CD14-positive monocyte (primary cell): ENCODE measurements around the gene ELOB. TPM values are rescaled to one million over a fixed set of nuclear protein-coding genes. Genes with fewer than 3 reads are reported as not detected.

Source experiments
- DNase-seq, 3 donors: peaks; one replicate each; pipeline ENCODE4 v3.0.0-alpha.2; 2011 to 2022
- H2AFZ ChIP-seq: 2 replicates; pipeline ENCODE4 v1.6.0; 2012; ENCODE audit warnings: mild to moderate bottlenecking, low read depth, low read length, inconsistent platforms; ENCODE audit not compliant: insufficient read depth, poor library complexity, severe bottlenecking
- H3K27ac ChIP-seq, 2 donors: 1 replicate in 1 of 2; 2 replicates in 1 of 2; pipeline ENCODE4 v1.5.1; 2012 to 2013; ENCODE audit warnings: low read length in 2 of 2, control low read depth in 1 of 2, inconsistent platforms in 1 of 2, low read depth in 1 of 2, mild to moderate bottlenecking in 1 of 2
- H3K27me3 ChIP-seq, 2 donors: one replicate each; pipeline versions ENCODE4 v1.6.0 to v1.6.1; 2011 to 2013; ENCODE audit warnings: low read length in 2 of 2; ENCODE audit not compliant: control insufficient read depth in 2 of 2, insufficient read depth in 2 of 2
- H3K36me3 ChIP-seq, 2 donors: replicated peaks in 1 of 2; 1 replicate in 1 of 2; 2 replicates in 1 of 2; pipeline versions ENCODE4 v1.5.1 to v1.6.1; 2012 to 2013; ENCODE audit warnings: low read length in 2 of 2, control low read depth in 1 of 2, inconsistent platforms in 1 of 2, mild to moderate bottlenecking in 1 of 2; ENCODE audit not compliant: insufficient read depth in 2 of 2, control insufficient read depth in 1 of 2
- H3K4me1 ChIP-seq, 2 donors: 1 replicate in 1 of 2; 2 replicates in 1 of 2; pipeline versions ENCODE4 v1.5.1 to v1.6.1; 2012 to 2013; ENCODE audit warnings: low read length in 2 of 2, control low read depth in 1 of 2, inconsistent platforms in 1 of 2, mild to moderate bottlenecking in 1 of 2, moderate library complexity in 1 of 2; ENCODE audit not compliant: insufficient read depth in 2 of 2, control insufficient read depth in 1 of 2
- H3K4me2 ChIP-seq: replicated peaks from 2 replicates; pipeline ENCODE3; 2012; ENCODE audit warnings: low read length, moderate library complexity, mild to moderate bottlenecking; ENCODE audit not compliant: poor library complexity, severe bottlenecking; ENCODE audit errors: extremely low read depth
- H3K4me3 ChIP-seq, 3 experiments: fragments of 200-600 bp in 1 of 3; sonication (generic) in 1 of 3; replicated peaks in 1 of 3; 1 replicate in 2 of 3; 2 replicates in 1 of 3; pipeline ENCODE4 v1.5.1; 2011 to 2013; ENCODE audit warnings: low read length in 3 of 3, mild to moderate bottlenecking in 3 of 3, control low read depth in 2 of 3, low read depth in 2 of 3, inconsistent platforms in 1 of 3, moderate library complexity in 1 of 3
- H3K79me2 ChIP-seq: 2 replicates; pipeline ENCODE4 v1.6.0; 2012; ENCODE audit warnings: mild to moderate bottlenecking, control low read depth, inconsistent platforms, low read length, moderate library complexity; ENCODE audit not compliant: insufficient read depth
- H3K9ac ChIP-seq: 2 replicates; pipeline ENCODE4 v1.6.0; 2017; ENCODE audit warnings: low read length, mild to moderate bottlenecking; ENCODE audit not compliant: insufficient read depth, poor library complexity, severe bottlenecking
- H3K9me3 ChIP-seq, 2 donors: replicated peaks in 1 of 2; 1 replicate in 1 of 2; 2 replicates in 1 of 2; pipeline versions ENCODE4 v1.5.1 to v1.6.1; 2012 to 2013; ENCODE audit warnings: low read length in 2 of 2, control low read depth in 1 of 2; ENCODE audit not compliant: control insufficient read depth in 1 of 2, insufficient read depth in 1 of 2
- H4K20me1 ChIP-seq: 2 replicates; pipeline ENCODE4 v1.6.0; 2012; ENCODE audit warnings: mild to moderate bottlenecking, low read length, control low read depth, moderate library complexity; ENCODE audit not compliant: insufficient read depth
- H3K27ac Mint-ChIP-seq, 7 donors: one replicate each; pipeline ENCODE4 v1.8.0; 2020; ENCODE audit warnings: mild to moderate bottlenecking in 7 of 7, mixed read lengths in 7 of 7, moderate library complexity in 6 of 7, inconsistent platforms in 2 of 7
- H3K27me3 Mint-ChIP-seq, 3 donors: one replicate each; pipeline ENCODE4 v1.8.0; 2021 to 2022; ENCODE audit warnings: low read depth in 3 of 3, mild to moderate bottlenecking in 3 of 3, mixed read lengths in 3 of 3, moderate library complexity in 3 of 3, inconsistent platforms in 1 of 3
- H3K36me3 Mint-ChIP-seq, 2 donors: one replicate each; pipeline ENCODE4 v1.8.0; 2020; ENCODE audit warnings: mixed read lengths in 2 of 2, inconsistent platforms in 1 of 2, mild to moderate bottlenecking in 1 of 2
- H3K4me1 Mint-ChIP-seq: one replicate; pipeline ENCODE4 v1.8.0; 2020; ENCODE audit warnings: mild to moderate bottlenecking, mixed read lengths
- H3K4me3 Mint-ChIP-seq, 2 donors: one replicate each; pipeline ENCODE4 v1.8.0; 2020; ENCODE audit warnings: mild to moderate bottlenecking in 2 of 2, mixed read lengths in 2 of 2, moderate library complexity in 1 of 2
- H3K9me3 Mint-ChIP-seq, 7 donors: one replicate each; pipeline ENCODE4 v1.8.0; 2020 to 2022; ENCODE audit warnings: mixed read lengths in 7 of 7, mild to moderate bottlenecking in 6 of 7, moderate library complexity in 6 of 7, inconsistent platforms in 2 of 7
- WGBS: methylation state at CpG from one replicate; pipeline ENCODE4 v1.1.5; 2013; ENCODE audit warnings: missing lambda C conversion rate; ENCODE audit not compliant: insufficient coverage; 5-methylcytosine and 5-hydroxymethylcytosine counted together
- intact Hi-C, 2 donors: fragments of 100-400 bp; cut with micrococcal nuclease; formaldehyde crosslinking; loops; one replicate each; pipeline versions ENCODE4 v1.15.0 to v1.15.1; 2023
- polyA plus RNA-seq, 3 donors: library from polyadenylated mRNA; depleted of rRNA in 1 of 3; unstranded in 2 of 3; stranded (reverse) in 1 of 3; fragments of 300-500 nt in 2 of 3; fragments of >200 nt in 1 of 3; fragmentation: Illumina TruSeq in 2 of 3; gene quantifications; 1 replicate in 2 of 3; 2 replicates in 1 of 3; pipeline ENCODE4 v1.2.3, GENCODE V29; 2012 to 2021
- TF ChIP-seq, protein P1 (sequence below): fragments of 200-600 bp; IDR thresholded peaks from one replicate; pipeline ENCODE4 v1.8.0; 2022; ENCODE audit warnings: antibody characterized with exemption, mild to moderate bottlenecking

The ELOB gene
- polyA plus RNA-seq, 3 donors, result 150 to 405 (median 363) TPM

DNA sequence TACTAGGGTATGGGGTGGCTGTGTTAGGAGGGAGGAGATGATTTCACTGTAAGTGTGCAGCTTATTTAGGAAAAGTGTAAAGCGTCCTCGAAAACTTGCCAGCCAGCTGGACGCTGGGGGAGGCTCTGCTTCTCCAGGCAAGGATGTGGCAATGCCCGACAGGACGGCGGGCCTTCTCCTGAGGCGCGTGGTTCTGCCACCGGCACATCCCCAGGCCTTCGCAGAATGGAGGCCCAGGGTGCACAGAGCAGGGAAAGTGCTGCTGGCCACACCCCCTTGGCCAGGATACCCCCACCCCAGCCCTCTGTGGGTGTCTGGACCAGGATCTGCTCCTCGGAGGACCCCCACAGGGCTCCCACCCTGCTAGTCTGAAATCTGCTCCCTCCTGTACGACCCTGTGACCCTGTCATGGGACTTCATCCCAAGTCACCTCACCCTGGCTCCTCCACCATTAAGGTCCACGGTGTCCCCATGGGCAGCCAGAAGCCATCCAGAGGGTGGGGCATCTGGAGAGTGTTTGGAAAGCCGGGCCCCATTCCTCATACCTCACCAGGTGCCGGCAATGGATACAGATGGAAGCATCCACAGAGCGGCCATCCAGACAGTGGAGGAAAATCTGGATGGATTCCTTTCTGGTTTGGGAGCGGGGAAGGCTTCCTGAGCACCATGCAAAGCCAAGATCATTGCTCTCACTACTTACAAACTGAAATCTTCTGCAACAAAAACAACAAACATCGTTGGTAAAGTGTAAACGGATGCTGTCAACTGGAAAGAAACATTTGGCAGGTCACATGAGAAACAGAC, 33.9 kb downstream of the ELOB start:
- H4K20me1 ChIP-seq, result no peaks in the 10 kb centered on the region
- Mint-ChIP-seq H3K27me3 (peaks cover 0 to 5% (median 3%) of the 10 kb centered on the region in 3 donors), H3K27ac (no peak overlapping the region), H3K4me3 (no peak overlapping the region), H3K36me3 (no peaks in the 10 kb centered on the region), H3K4me1 (no peaks in the 10 kb centered on the region), H3K9me3 (no peaks in the 10 kb centered on the region)
- H3K4me3 ChIP-seq, result no peak overlapping the region
- intact Hi-C loops, result no loop called here
- H3K27me3 ChIP-seq, result no peaks in the 10 kb centered on the region
- H3K9ac ChIP-seq, result no peak overlapping the region
- 97% methylated on average over 13 of the region's 19 CpGs for WGBS
- no peaks in the 10 kb centered on the region for H3K36me3 ChIP-seq
- H3K9me3 ChIP-seq, result no peaks in the 10 kb centered on the region
- no peak for DNase-seq
- TF ChIP-seq, protein P1, sequence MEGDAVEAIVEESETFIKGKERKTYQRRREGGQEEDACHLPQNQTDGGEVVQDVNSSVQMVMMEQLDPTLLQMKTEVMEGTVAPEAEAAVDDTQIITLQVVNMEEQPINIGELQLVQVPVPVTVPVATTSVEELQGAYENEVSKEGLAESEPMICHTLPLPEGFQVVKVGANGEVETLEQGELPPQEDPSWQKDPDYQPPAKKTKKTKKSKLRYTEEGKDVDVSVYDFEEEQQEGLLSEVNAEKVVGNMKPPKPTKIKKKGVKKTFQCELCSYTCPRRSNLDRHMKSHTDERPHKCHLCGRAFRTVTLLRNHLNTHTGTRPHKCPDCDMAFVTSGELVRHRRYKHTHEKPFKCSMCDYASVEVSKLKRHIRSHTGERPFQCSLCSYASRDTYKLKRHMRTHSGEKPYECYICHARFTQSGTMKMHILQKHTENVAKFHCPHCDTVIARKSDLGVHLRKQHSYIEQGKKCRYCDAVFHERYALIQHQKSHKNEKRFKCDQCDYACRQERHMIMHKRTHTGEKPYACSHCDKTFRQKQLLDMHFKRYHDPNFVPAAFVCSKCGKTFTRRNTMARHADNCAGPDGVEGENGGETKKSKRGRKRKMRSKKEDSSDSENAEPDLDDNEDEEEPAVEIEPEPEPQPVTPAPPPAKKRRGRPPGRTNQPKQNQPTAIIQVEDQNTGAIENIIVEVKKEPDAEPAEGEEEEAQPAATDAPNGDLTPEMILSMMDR, result no peak
- H3K4me1 ChIP-seq, result no peaks in the 10 kb centered on the region
- no peak overlapping the region for H3K27ac ChIP-seq
- no peaks in the 10 kb centered on the region for H3K79me2 ChIP-seq
- no peak overlapping the region for H2AFZ ChIP-seq
- no peak overlapping the region for H3K4me2 ChIP-seq

GRCh38 chr16:2742323-2743006, 34.6 kb downstream of the ELOB start:
- H4K20me1 ChIP-seq, result no peaks in the 10 kb centered on the region
- TF ChIP-seq, protein P1, result no peak
- 100% methylated on average over 11 of the region's 12 CpGs for WGBS

More at GRCh38 chr16:2742323-2743006, 34.6 kb downstream of the ELOB start:
- Mint-ChIP-seq H3K9me3 (no peaks in the 10 kb centered on the region), H3K36me3 (no peaks in the 10 kb centered on the region), H3K27me3 (peaks cover 0 to 5% (median 3%) of the 10 kb centered on the region in 3 donors), H3K4me1 (no peaks in the 10 kb centered on the region), H3K4me3 (no peak overlapping the region), H3K27ac (no peak overlapping the region)
- no peaks in the 10 kb centered on the region for H3K36me3 ChIP-seq
- H3K4me1 ChIP-seq, result no peaks in the 10 kb centered on the region
- intact Hi-C loops, result no loop called here
- no peak overlapping the region for H3K4me2 ChIP-seq
- DNase-seq, result no peak
- H3K27me3 ChIP-seq, result no peaks in the 10 kb centered on the region
- H3K79me2 ChIP-seq, result no peaks in the 10 kb centered on the region
- H3K4me3 ChIP-seq, result no peak overlapping the region
- H3K9ac ChIP-seq, result no peak overlapping the region
- H3K27ac ChIP-seq, result no peak overlapping the region
- no peak overlapping the region for H2AFZ ChIP-seq
- H3K9me3 ChIP-seq, result no peaks in the 10 kb centered on the region
